ENCODE measurements around the gene IL20.

Gene IL20

GRCh38 chr1:206864939-206865671 is at the start of gene IL20:
TSS of gene IL20 (plus strand) at chr1:206865623. CDS start at chr1:206865853, 230 bp downstream.
- H3K4me3 ChIP-seq (ENCODE audit: low read length in 2 of 2) = no peak within 1 kb of the TSS
- no peak within 1 kb of the TSS for H3K27ac ChIP-seq (ENCODE audit: low read depth in 2 of 2, low read length in 2 of 2)

GRCh38 chr1:206816390-206817287 is 48.8 kb upstream of the IL20 start:
- no peaks in the 10 kb centered on the region for H3K36me3 ChIP-seq (ENCODE audit: control insufficient read depth in 2 of 2, insufficient read depth in 2 of 2, low read length in 2 of 2)
- H3K9ac ChIP-seq (ENCODE audit: low read depth in 1 of 2, low read length in 2 of 2) = no peak overlapping the region
- no peak overlapping the region for H3K4me3 ChIP-seq (ENCODE audit: low read length in 2 of 2)
- H3K9me3 ChIP-seq (ENCODE audit: control insufficient read depth in 2 of 2, low read length in 2 of 2) = peaks cover 0 to 4% of the 10 kb centered on the region in 2 donors
- no peak overlapping the region for H3K27ac ChIP-seq (ENCODE audit: low read depth in 2 of 2, low read length in 2 of 2)
- H3K27me3 ChIP-seq (ENCODE audit: control insufficient read depth in 2 of 2, insufficient read depth in 2 of 2, low read length in 2 of 2) = no peaks in the 10 kb centered on the region
- H3K4me1 ChIP-seq (ENCODE audit: control insufficient read depth in 2 of 2, insufficient read depth in 2 of 2, low read length in 2 of 2) = no peaks in the 10 kb centered on the region

More at GRCh38 chr1:206864939-206865671, at the start of gene IL20:
- no peak within 1 kb of the TSS for H3K9ac ChIP-seq (ENCODE audit: low read depth in 1 of 2, low read length in 2 of 2)
- no peaks in the 10 kb centered on the region for H3K36me3 ChIP-seq (ENCODE audit: control insufficient read depth in 2 of 2, insufficient read depth in 2 of 2, low read length in 2 of 2)
- peaks cover 2 to 6% of the 10 kb centered on the region in 2 donors for H3K27me3 ChIP-seq (ENCODE audit: control insufficient read depth in 2 of 2, insufficient read depth in 2 of 2, low read length in 2 of 2)
- no peaks in the 10 kb centered on the region for H3K9me3 ChIP-seq (ENCODE audit: control insufficient read depth in 2 of 2, low read length in 2 of 2)
- H3K4me1 ChIP-seq (ENCODE audit: control insufficient read depth in 2 of 2, insufficient read depth in 2 of 2, low read length in 2 of 2) = no peaks in the 10 kb centered on the region

- Histone ChIP-seq H3K9me3 (ENCODE audit: control insufficient read depth in 2 of 2, low read length in 2 of 2) (no peaks in the 10 kb centered on the region), H3K4me1 (ENCODE audit: control insufficient read depth in 2 of 2, insufficient read depth in 2 of 2, low read length in 2 of 2) (no peaks in the 10 kb centered on the region), H3K4me3 (ENCODE audit: low read length in 2 of 2) (no peak overlapping the region), H3K27ac (ENCODE audit: low read depth in 2 of 2, low read length in 2 of 2) (no peak overlapping the region), H3K27me3 (ENCODE audit: control insufficient read depth in 2 of 2, insufficient read depth in 2 of 2, low read length in 2 of 2) (no peaks in the 10 kb centered on the region), H3K9ac (ENCODE audit: low read depth in 1 of 2, low read length in 2 of 2) (no peak overlapping the region), H3K36me3 (ENCODE audit: control insufficient read depth in 2 of 2, insufficient read depth in 2 of 2, low read length in 2 of 2) (no peaks in the 10 kb centered on the region)
Observed at GRCh38 chr1:206821493-206821892, 43.9 kb upstream of the IL20 start.

- no peak overlapping the region for H3K27ac ChIP-seq (ENCODE audit: low read depth in 2 of 2, low read length in 2 of 2)
Observed at GRCh38 chr1:206823727-206824126, 41.7 kb upstream of the IL20 start.

GRCh38 chr1:206824331-206824730 is 41.1 kb upstream of the IL20 start:
- no peaks in the 10 kb centered on the region for H3K36me3 ChIP-seq (ENCODE audit: control insufficient read depth in 2 of 2, insufficient read depth in 2 of 2, low read length in 2 of 2)
- no peaks in the 10 kb centered on the region for H3K27me3 ChIP-seq (ENCODE audit: control insufficient read depth in 2 of 2, insufficient read depth in 2 of 2, low read length in 2 of 2)
- no peak overlapping the region for H3K4me3 ChIP-seq (ENCODE audit: low read length in 2 of 2)
- no peaks in the 10 kb centered on the region for H3K9me3 ChIP-seq (ENCODE audit: control insufficient read depth in 2 of 2, low read length in 2 of 2)
- H3K9ac ChIP-seq (ENCODE audit: low read depth in 1 of 2, low read length in 2 of 2) = no peak overlapping the region
- no peak overlapping the region for H3K27ac ChIP-seq (ENCODE audit: low read depth in 2 of 2, low read length in 2 of 2)
- no peaks in the 10 kb centered on the region for H3K4me1 ChIP-seq (ENCODE audit: control insufficient read depth in 2 of 2, insufficient read depth in 2 of 2, low read length in 2 of 2)

More at GRCh38 chr1:206823727-206824126, 41.7 kb upstream of the IL20 start:
- Histone ChIP-seq H3K4me1 (ENCODE audit: control insufficient read depth in 2 of 2, insufficient read depth in 2 of 2, low read length in 2 of 2) (no peaks in the 10 kb centered on the region), H3K27me3 (ENCODE audit: control insufficient read depth in 2 of 2, insufficient read depth in 2 of 2, low read length in 2 of 2) (no peaks in the 10 kb centered on the region), H3K36me3 (ENCODE audit: control insufficient read depth in 2 of 2, insufficient read depth in 2 of 2, low read length in 2 of 2) (no peaks in the 10 kb centered on the region), H3K9ac (ENCODE audit: low read depth in 1 of 2, low read length in 2 of 2) (no peak overlapping the region), H3K9me3 (ENCODE audit: control insufficient read depth in 2 of 2, low read length in 2 of 2) (no peaks in the 10 kb centered on the region), H3K4me3 (ENCODE audit: low read length in 2 of 2) (no peak overlapping the region)

- Histone ChIP-seq H3K4me3 (ENCODE audit: low read length in 2 of 2) (no peak overlapping the region), H3K27me3 (ENCODE audit: control insufficient read depth in 2 of 2, insufficient read depth in 2 of 2, low read length in 2 of 2) (no peaks in the 10 kb centered on the region), H3K9me3 (ENCODE audit: control insufficient read depth in 2 of 2, low read length in 2 of 2) (no peaks in the 10 kb centered on the region), H3K36me3 (ENCODE audit: control insufficient read depth in 2 of 2, insufficient read depth in 2 of 2, low read length in 2 of 2) (no peaks in the 10 kb centered on the region), H3K4me1 (ENCODE audit: control insufficient read depth in 2 of 2, insufficient read depth in 2 of 2, low read length in 2 of 2) (peaks cover 2 to 3% of the 10 kb centered on the region in 2 donors), H3K27ac (ENCODE audit: low read depth in 2 of 2, low read length in 2 of 2) (no peak overlapping the region), H3K9ac (ENCODE audit: low read depth in 1 of 2, low read length in 2 of 2) (no peak overlapping the region)
Observed at GRCh38 chr1:206826394-206826793, 39.0 kb upstream of the IL20 start.

- Histone ChIP-seq H3K27me3 (ENCODE audit: control insufficient read depth in 2 of 2, insufficient read depth in 2 of 2, low read length in 2 of 2) (no peaks in the 10 kb centered on the region), H3K9ac (ENCODE audit: low read depth in 1 of 2, low read length in 2 of 2) (no peak overlapping the region), H3K9me3 (ENCODE audit: control insufficient read depth in 2 of 2, low read length in 2 of 2) (no peaks in the 10 kb centered on the region), H3K27ac (ENCODE audit: low read depth in 2 of 2, low read length in 2 of 2) (no peak overlapping the region), H3K36me3 (ENCODE audit: control insufficient read depth in 2 of 2, insufficient read depth in 2 of 2, low read length in 2 of 2) (no peaks in the 10 kb centered on the region), H3K4me1 (ENCODE audit: control insufficient read depth in 2 of 2, insufficient read depth in 2 of 2, low read length in 2 of 2) (peaks cover 2 to 8% of the 10 kb centered on the region in 2 donors), H3K4me3 (ENCODE audit: low read length in 2 of 2) (no peak overlapping the region)
Observed at GRCh38 chr1:206828061-206828460, 37.4 kb upstream of the IL20 start.

- H3K9me3 ChIP-seq (ENCODE audit: control insufficient read depth in 2 of 2, low read length in 2 of 2) = no peaks in the 10 kb centered on the region
- no peak overlapping the region for H3K27ac ChIP-seq (ENCODE audit: low read depth in 2 of 2, low read length in 2 of 2)
- H3K27me3 ChIP-seq (ENCODE audit: control insufficient read depth in 2 of 2, insufficient read depth in 2 of 2, low read length in 2 of 2) = no peaks in the 10 kb centered on the region
- no peak overlapping the region for H3K9ac ChIP-seq (ENCODE audit: low read depth in 1 of 2, low read length in 2 of 2)
- H3K4me1 ChIP-seq (ENCODE audit: control insufficient read depth in 2 of 2, insufficient read depth in 2 of 2, low read length in 2 of 2) = peaks cover 2 to 15% of the 10 kb centered on the region in 2 donors
- no peak overlapping the region for H3K4me3 ChIP-seq (ENCODE audit: low read length in 2 of 2)
- no peaks in the 10 kb centered on the region for H3K36me3 ChIP-seq (ENCODE audit: control insufficient read depth in 2 of 2, insufficient read depth in 2 of 2, low read length in 2 of 2)
Observed at GRCh38 chr1:206828765-206829164, 36.7 kb upstream of the IL20 start.

- H3K27me3 ChIP-seq (ENCODE audit: control insufficient read depth in 2 of 2, insufficient read depth in 2 of 2, low read length in 2 of 2) = no peaks in the 10 kb centered on the region
- no peaks in the 10 kb centered on the region for H3K36me3 ChIP-seq (ENCODE audit: control insufficient read depth in 2 of 2, insufficient read depth in 2 of 2, low read length in 2 of 2)
- H3K27ac ChIP-seq (ENCODE audit: low read depth in 2 of 2, low read length in 2 of 2) = no peak overlapping the region
Observed at GRCh38 chr1:206829282-206829681, 36.1 kb upstream of the IL20 start.

GRCh38 chr1:206829875-206830274 is 35.5 kb upstream of the IL20 start:
- no peak overlapping the region for H3K9ac ChIP-seq (ENCODE audit: low read depth in 1 of 2, low read length in 2 of 2)
- H3K27ac ChIP-seq (ENCODE audit: low read depth in 2 of 2, low read length in 2 of 2) = no peak overlapping the region
- no peaks in the 10 kb centered on the region for H3K36me3 ChIP-seq (ENCODE audit: control insufficient read depth in 2 of 2, insufficient read depth in 2 of 2, low read length in 2 of 2)
- H3K4me1 ChIP-seq (ENCODE audit: control insufficient read depth in 2 of 2, insufficient read depth in 2 of 2, low read length in 2 of 2) = peaks cover 2 to 22% of the 10 kb centered on the region in 2 donors
- no peaks in the 10 kb centered on the region for H3K27me3 ChIP-seq (ENCODE audit: control insufficient read depth in 2 of 2, insufficient read depth in 2 of 2, low read length in 2 of 2)
- no peaks in the 10 kb centered on the region for H3K9me3 ChIP-seq (ENCODE audit: control insufficient read depth in 2 of 2, low read length in 2 of 2)
- H3K4me3 ChIP-seq (ENCODE audit: low read length in 2 of 2) = no peak overlapping the region

More at GRCh38 chr1:206829282-206829681, 36.1 kb upstream of the IL20 start:
- Histone ChIP-seq H3K4me1 (ENCODE audit: control insufficient read depth in 2 of 2, insufficient read depth in 2 of 2, low read length in 2 of 2) (peaks cover 2 to 18% of the 10 kb centered on the region in 2 donors), H3K4me3 (ENCODE audit: low read length in 2 of 2) (no peak overlapping the region), H3K9ac (ENCODE audit: low read depth in 1 of 2, low read length in 2 of 2) (no peak overlapping the region), H3K9me3 (ENCODE audit: control insufficient read depth in 2 of 2, low read length in 2 of 2) (no peaks in the 10 kb centered on the region)

All from mucosa of rectum (tissue), 2 donors.